Activated CD8-positive, alpha-beta memory T cell treated with anti-CD3 and anti-CD28 coated beads, Interleukin-2, amount 50 U/mL, for 1 hour (primary cell): ENCODE measurements around the gene C10orf53.
"Not testable (repeated sequence)": the region's sequence is repeated elsewhere in the genome, so short reads cannot be mapped to it uniquely, and the experiment has no call there.

Experiments used
- DNase-seq: peaks from one replicate; pipeline ENCODE4 v3.0.0-alpha.2; 2020; ENCODE audit errors: extremely low read depth

Gene C10orf53

GRCh38 chr10:49688261-49688846 lies 8.9 kb downstream of the C10orf53 start:
- DNase-seq, result no peak

- DNase-seq, result no peak
Observed at GRCh38 chr10:49688920-49689319, 9.5 kb downstream of the C10orf53 start.

GRCh38 chr10:49689882-49690510 lies 10.5 kb downstream of the C10orf53 start:
- DNase-seq, result no peak

GRCh38 chr10:49690698-49691356 lies 11.4 kb downstream of the C10orf53 start:
- no peak for DNase-seq

GRCh38 chr10:49691588-49691987 lies 12.1 kb downstream of the C10orf53 start:
- DNase-seq, result no peak

GRCh38 chr10:49694466-49694865 lies 15.0 kb downstream of the C10orf53 start:
- no peak for DNase-seq

- no peak for DNase-seq
Observed at GRCh38 chr10:49696311-49696710, 16.9 kb downstream of the C10orf53 start.

GRCh38 chr10:49698679-49699078 lies 19.2 kb downstream of the C10orf53 start:
- DNase-seq, result no peak

GRCh38 chr10:49700211-49700610 lies 20.8 kb downstream of the C10orf53 start:
- DNase-seq, result no peak

GRCh38 chr10:49700997-49701396 lies 21.5 kb downstream of the C10orf53 start:
- DNase-seq, result no peak

- DNase-seq, result no peak
Observed at GRCh38 chr10:49707585-49707984, 28.1 kb downstream of the C10orf53 start.

GRCh38 chr10:49709934-49710333 lies 30.5 kb downstream of the C10orf53 start:
- no peak for DNase-seq

GRCh38 chr10:49710966-49711365 lies 31.5 kb downstream of the C10orf53 start:
- no peak for DNase-seq

GRCh38 chr10:49711481-49711880 lies 32.0 kb downstream of the C10orf53 start:
- no peak for DNase-seq

GRCh38 chr10:49713266-49713665 lies 33.8 kb downstream of the C10orf53 start:
- DNase-seq, result no peak

GRCh38 chr10:49715157-49715556 lies 35.7 kb downstream of the C10orf53 start:
- DNase-seq, result not testable (repeated sequence)

GRCh38 chr10:49726593-49726992 lies 47.1 kb downstream of the C10orf53 start:
- DNase-seq, result no peak

GRCh38 chr10:49733866-49734265 lies 54.4 kb downstream of the C10orf53 start:
- no peak for DNase-seq

GRCh38 chr10:49734676-49735075 lies 55.2 kb downstream of the C10orf53 start:
- no peak for DNase-seq

GRCh38 chr10:49735161-49735560 lies 55.7 kb downstream of the C10orf53 start:
- DNase-seq, result no peak

- no peak for DNase-seq
Observed at GRCh38 chr10:49735848-49736563, 56.6 kb downstream of the C10orf53 start.

- no peak for DNase-seq
Observed at GRCh38 chr10:49736564-49737113, 57.2 kb downstream of the C10orf53 start.
